HG02798 (cell line): Measurements from ENCODE around the gene PRKG1.
"Not testable (repeated sequence)": the region's sequence is repeated elsewhere in the genome, so short reads cannot be mapped to it uniquely, and the experiment has no call there.

ENCODE experiments used
- ATAC-seq: cut with Tn5 transposase; IDR thresholded peaks from one replicate; pipeline ENCODE4 v1.9.1; 2021; ENCODE audit warnings: mild to moderate bottlenecking; ENCODE audit not compliant: unreplicated experiment, poor library complexity

PRKG1 gene

GRCh38 chr10:51986516-51986915, 912.2 kb downstream of the PRKG1 start:
- ATAC-seq: no peak

GRCh38 chr10:51993475-51993874, 919.2 kb downstream of the PRKG1 start:
- ATAC-seq: no peak

GRCh38 chr10:51999096-51999495, 924.8 kb downstream of the PRKG1 start:
- ATAC-seq: no peak

GRCh38 chr10:52004342-52004949, 930.2 kb downstream of the PRKG1 start:
- peak; percentile 69 for ATAC-seq

- ATAC-seq: no peak
Observed at GRCh38 chr10:52007091-52007490, 932.8 kb downstream of the PRKG1 start.

GRCh38 chr10:52011118-52011517, 936.8 kb downstream of the PRKG1 start:
- ATAC-seq: no peak

- no peak for ATAC-seq
Observed at GRCh38 chr10:52019077-52019555, 944.8 kb downstream of the PRKG1 start.

GRCh38 chr10:52019656-52020055, 945.4 kb downstream of the PRKG1 start:
- ATAC-seq: no peak

GRCh38 chr10:52020173-52020572, 945.9 kb downstream of the PRKG1 start:
- no peak for ATAC-seq

- ATAC-seq: no peak
Observed at GRCh38 chr10:52020702-52021101, 946.4 kb downstream of the PRKG1 start.

GRCh38 chr10:52027055-52027705, 952.9 kb downstream of the PRKG1 start:
- ATAC-seq: no peak

GRCh38 chr10:52028523-52028858, 954.2 kb downstream of the PRKG1 start:
- ATAC-seq: no peak

GRCh38 chr10:52029628-52030027, 955.3 kb downstream of the PRKG1 start:
- ATAC-seq: no peak

GRCh38 chr10:52030051-52030790, 955.9 kb downstream of the PRKG1 start:
- ATAC-seq: no peak

GRCh38 chr10:52030975-52031374, 956.7 kb downstream of the PRKG1 start:
- no peak for ATAC-seq

GRCh38 chr10:52031771-52032170, 957.5 kb downstream of the PRKG1 start:
- ATAC-seq: no peak

- ATAC-seq: no peak
Observed at GRCh38 chr10:52032681-52033629, 958.7 kb downstream of the PRKG1 start.

- ATAC-seq: not testable (repeated sequence)
Observed at GRCh38 chr10:52039002-52039793, 964.9 kb downstream of the PRKG1 start.

GRCh38 chr10:52040486-52040885, 966.2 kb downstream of the PRKG1 start:
- ATAC-seq: no peak

GRCh38 chr10:52043811-52044210, 969.5 kb downstream of the PRKG1 start:
- no peak for ATAC-seq
